Vagina (tissue), 2 donors: ENCODE data around the gene BMF. TPM values are rescaled to one million over a fixed set of nuclear protein-coding genes. Genes with fewer than 3 reads are reported as not detected.

ENCODE experiments used
- DNase-seq, 2 donors: peaks; one replicate each; pipeline ENCODE4 v3.0.0-alpha.2; 2017; ENCODE audit errors: extremely low spot score in 2 of 2
- H3K27ac ChIP-seq: fragments of 200-600 bp; sonication (generic); one replicate; pipeline ENCODE4 v1.5.1; 2019
- H3K27me3 ChIP-seq: fragments of 200-600 bp; sonication (generic); one replicate; pipeline ENCODE4 v1.5.1; 2019
- H3K36me3 ChIP-seq, 2 donors: fragments of 200-600 bp; sonication (generic); one replicate each; pipeline ENCODE4 v1.5.1; 2017 to 2019
- H3K4me1 ChIP-seq: fragments of 200-600 bp; sonication (generic); one replicate; pipeline ENCODE4 v1.5.1; 2019
- H3K4me3 ChIP-seq, 2 donors: fragments of 200-600 bp; sonication (generic); 1 replicate in 1 of 2; 2 replicates in 1 of 2; pipeline ENCODE4 v1.5.1; 2016 to 2019
- H3K9me3 ChIP-seq: fragments of 200-600 bp; sonication (generic); one replicate; pipeline ENCODE4 v1.5.1; 2019
- CTCF ChIP-seq, 3 experiments: fragments of 450-650 bp in 2 of 3; fragments of 200-600 bp in 1 of 3; sonication (generic) in 1 of 3; IDR thresholded peaks; one replicate each; pipeline ENCODE4 v1.5.1; 2017 to 2019; ENCODE audit warnings: antibody characterized with exemption in 3 of 3, mild to moderate bottlenecking in 2 of 3, moderate library complexity in 2 of 3
- POLR2A ChIP-seq, 2 donors: fragments of 450-650 bp; IDR thresholded peaks; one replicate each; pipeline ENCODE4 v1.6.1; 2017; ENCODE audit warnings: antibody characterized with exemption in 2 of 2, mild to moderate bottlenecking in 2 of 2, moderate library complexity in 2 of 2
- POLR2AphosphoS5 ChIP-seq, 2 donors: sonication (generic); formaldehyde crosslinking; IDR thresholded peaks; one replicate each; pipeline ENCODE4 v1.9.0; 2017; ENCODE audit warnings: antibody characterized with exemption in 2 of 2, mild to moderate bottlenecking in 2 of 2, low read depth in 1 of 2; ENCODE audit not compliant: insufficient read depth in 1 of 2
- intact Hi-C: fragments of 100-400 bp; cut with DNase I; formaldehyde crosslinking; loops from one replicate; pipeline ENCODE4 v1.15.1; 2023
- total RNA-seq: library from RNA; depleted of rRNA; stranded (reverse); fragments of >200 nt; gene quantifications from one replicate; pipeline ENCODE4 v1.2.3, GENCODE V29; 2016

The BMF gene
- total RNA-seq, 1 donor from 2014 or later: 2.9 TPM

- no peak for DNase-seq
- Histone ChIP-seq H3K27me3 (no peaks in the 10 kb centered on the region), H3K9me3 (no peaks in the 10 kb centered on the region), H3K4me3 (no peak overlapping the region), H3K27ac (peak overlapping the region; percentile 65), H3K36me3 (peaks cover 0 to 10% of the 10 kb centered on the region in 2 donors), H3K4me1 (peaks cover 100% of the 10 kb centered on the region)
- no peak for TF ChIP-seq POLR2A (IDR thresholded peaks at IDR 0.05)
- TF ChIP-seq POLR2AphosphoS5 (IDR thresholded peaks at IDR 0.05; ENCODE audit: insufficient read depth in 1 of 2, low read depth in 1 of 2): no peak
- TF ChIP-seq CTCF (IDR thresholded peaks at IDR 0.05): no peak
- intact Hi-C loops: no loop called here
Measured at GRCh38 chr15:40091861-40092255, 16.8 kb downstream of the BMF start.

GRCh38 chr15:40090774-40091455 lies 17.8 kb downstream of the BMF start:
- Histone ChIP-seq H3K4me1 (peaks cover 96% of the 10 kb centered on the region), H3K9me3 (no peaks in the 10 kb centered on the region), H3K27me3 (no peaks in the 10 kb centered on the region), H3K27ac (peak overlapping the region; percentile 65), H3K4me3 (no peak overlapping the region), H3K36me3 (peaks cover 0 to 10% of the 10 kb centered on the region in 2 donors)
- TF ChIP-seq POLR2AphosphoS5 (IDR thresholded peaks at IDR 0.05; ENCODE audit: insufficient read depth in 1 of 2, low read depth in 1 of 2): no peak
- no peak for TF ChIP-seq POLR2A (IDR thresholded peaks at IDR 0.05)
- no peak for TF ChIP-seq CTCF (IDR thresholded peaks at IDR 0.05)
- no peak for DNase-seq
- intact Hi-C loops: no loop called here

GRCh38 chr15:40088929-40089755 lies 19.5 kb downstream of the BMF start:
- Histone ChIP-seq H3K4me3 (no peak overlapping the region), H3K27me3 (no peaks in the 10 kb centered on the region), H3K9me3 (no peaks in the 10 kb centered on the region), H3K4me1 (peaks cover 85% of the 10 kb centered on the region), H3K27ac (peak overlapping the region; percentile 65), H3K36me3 (peaks cover 0 to 10% of the 10 kb centered on the region in 2 donors)
- intact Hi-C loops: no loop called here
- TF ChIP-seq CTCF (IDR thresholded peaks at IDR 0.05) (no peak), POLR2A (IDR thresholded peaks at IDR 0.05) (no peak), POLR2AphosphoS5 (IDR thresholded peaks at IDR 0.05; ENCODE audit: insufficient read depth in 1 of 2, low read depth in 1 of 2) (no peak)
- no peak for DNase-seq

- no peak for DNase-seq
- no peak overlapping the region for H3K4me3 ChIP-seq
- peaks cover 0 to 10% of the 10 kb centered on the region in 2 donors for H3K36me3 ChIP-seq
- no peaks in the 10 kb centered on the region for H3K9me3 ChIP-seq
- TF ChIP-seq CTCF (IDR thresholded peaks at IDR 0.05): no peak
- peak in 1 of 2 donors; percentile 46 for TF ChIP-seq POLR2AphosphoS5 (IDR thresholded peaks at IDR 0.05; ENCODE audit: insufficient read depth in 1 of 2, low read depth in 1 of 2)
- intact Hi-C loops: no loop called here
- H3K27ac ChIP-seq: peak overlapping the region; percentile 65
- peaks cover 76% of the 10 kb centered on the region for H3K4me1 ChIP-seq
- no peaks in the 10 kb centered on the region for H3K27me3 ChIP-seq
Measured at GRCh38 chr15:40087991-40088928, 20.4 kb downstream of the BMF start.
